Sigmoid colon (tissue), 7 donors: ENCODE results near the gene RHEBL1. TPM values are rescaled to one million over a fixed set of nuclear protein-coding genes. Genes with fewer than 3 reads are reported as not detected.

Source experiments
- DNase-seq: peaks from one replicate; pipeline ENCODE4 v3.0.0-alpha.2; 2019
- H3K27ac ChIP-seq, 4 donors: fragments of 200-600 bp; sonication (generic); one replicate each; pipeline ENCODE4 v1.5.1; 2016 to 2019; ENCODE audit warnings: mild to moderate bottlenecking in 1 of 4
- H3K27me3 ChIP-seq, 3 donors: fragments of 200-600 bp; sonication (generic); one replicate each; pipeline ENCODE4 v1.5.1; 2019; ENCODE audit warnings: mild to moderate bottlenecking in 1 of 3
- H3K36me3 ChIP-seq, 4 donors: fragments of 200-600 bp; sonication (generic); one replicate each; pipeline ENCODE4 v1.5.1; 2016 to 2019
- H3K4me1 ChIP-seq, 4 donors: fragments of 200-600 bp; sonication (generic); one replicate each; pipeline ENCODE4 v1.5.1; 2017 to 2019
- H3K4me3 ChIP-seq, 4 donors: fragments of 200-600 bp; sonication (generic); one replicate each; pipeline ENCODE4 v1.5.1; 2017 to 2019; ENCODE audit warnings: mild to moderate bottlenecking in 2 of 4, moderate library complexity in 1 of 4
- H3K9me3 ChIP-seq, 4 donors: fragments of 200-600 bp in 3 of 4; sonication (generic) in 3 of 4; one replicate each; pipeline versions ENCODE4 v1.5.1 to v1.6.1; 2013 to 2019
- EP300 ChIP-seq, 4 donors: sonication (generic); formaldehyde crosslinking; IDR thresholded peaks; one replicate each; pipeline ENCODE4 v1.6.1; 2017; ENCODE audit warnings: antibody characterized with exemption in 4 of 4
- POLR2A ChIP-seq, 2 donors: fragments of 450-650 bp; IDR thresholded peaks; one replicate each; pipeline ENCODE4 v1.6.1; 2016; ENCODE audit warnings: antibody characterized with exemption in 2 of 2, mild to moderate bottlenecking in 2 of 2, moderate library complexity in 2 of 2
- POLR2AphosphoS5 ChIP-seq, 4 donors: sonication (generic); formaldehyde crosslinking; IDR thresholded peaks; one replicate each; pipeline ENCODE4 v1.6.1; 2017; ENCODE audit warnings: antibody characterized with exemption in 4 of 4
- whole genome bisulfite sequencing, 2 donors: extraction: QIAGEN DNeasy Blood & Tissue Kit; methylation state at CpG; one replicate each; pipeline ENCODE4 v1.1.7; 2013; 5-methylcytosine and 5-hydroxymethylcytosine counted together
- intact Hi-C: fragments of 100-400 bp; cut with DNase I; formaldehyde crosslinking; loops from one replicate; pipeline ENCODE4 v1.15.1; 2023
- polyA plus RNA-seq, 3 donors: library from polyadenylated mRNA; stranded (reverse); fragments of 200-250 nt; gene quantifications; one replicate each; pipeline ENCODE4 v1.2.3, GENCODE V29; 2013
- total RNA-seq, 4 donors: library from RNA; depleted of rRNA; stranded (reverse); fragments of >200 nt; gene quantifications; one replicate each; pipeline ENCODE4 v1.1.0, GENCODE V29; 2016
- TF ChIP-seq, protein P1 (sequence below), 4 experiments: fragments of 450-650 bp in 3 of 4; fragments of 200-600 bp in 1 of 4; IDR thresholded peaks; one replicate each; pipeline ENCODE4 v1.5.1; 2016 to 2019; ENCODE audit warnings: antibody characterized with exemption in 4 of 4, mild to moderate bottlenecking in 3 of 4, moderate library complexity in 2 of 4
- donor health status: healthy with polysubstance abuse.
- donor health status: Bipolar disorder and iron deficiency.
- donor health status: healthy.

Gene RHEBL1
- total and polyA plus RNA-seq, 7 donors = 0.36 to 2.2 TPM; not detected in 5

DNA sequence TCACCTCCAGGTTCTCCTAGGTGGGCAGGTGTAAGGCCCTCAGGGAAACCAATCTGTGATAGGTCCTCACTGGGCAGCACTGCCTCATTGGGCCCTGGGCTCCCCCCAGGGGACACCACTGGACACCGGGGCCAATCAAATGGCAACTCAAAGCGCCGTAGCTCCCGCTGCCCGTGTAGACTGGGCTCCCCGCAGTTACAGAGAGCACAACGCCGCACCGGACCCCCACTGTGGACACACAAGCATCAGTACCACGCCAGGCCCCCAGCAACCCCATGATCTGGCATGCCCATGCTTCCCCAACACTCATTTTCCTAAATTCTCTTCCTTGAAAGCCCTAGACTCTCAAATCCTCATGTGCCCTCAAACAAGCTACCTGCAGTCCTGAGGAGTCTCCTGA is 15.3 kb downstream of the RHEBL1 start:
- Histone ChIP-seq H3K4me3 (no peak overlapping the region), H3K36me3 (peaks cover 28 to 57% (median 53%) of the 10 kb centered on the region in 4 donors), H3K4me1 (peaks cover 0 to 60% (median 45%) of the 10 kb centered on the region in 4 donors), H3K27ac (no peak overlapping the region), H3K27me3 (no peaks in the 10 kb centered on the region), H3K9me3 (no peaks in the 10 kb centered on the region)
- no peak for DNase-seq
- intact Hi-C loops = no loop called here
- WGBS, 2 donors = 95 to 96% methylated on average over 10 of the region's 10 CpGs
- TF ChIP-seq EP300 (IDR thresholded peaks at IDR 0.05) (no peak), POLR2AphosphoS5 (IDR thresholded peaks at IDR 0.05) (no peak), POLR2A (IDR thresholded peaks at IDR 0.05) (no peak)
- TF ChIP-seq, protein P1, sequence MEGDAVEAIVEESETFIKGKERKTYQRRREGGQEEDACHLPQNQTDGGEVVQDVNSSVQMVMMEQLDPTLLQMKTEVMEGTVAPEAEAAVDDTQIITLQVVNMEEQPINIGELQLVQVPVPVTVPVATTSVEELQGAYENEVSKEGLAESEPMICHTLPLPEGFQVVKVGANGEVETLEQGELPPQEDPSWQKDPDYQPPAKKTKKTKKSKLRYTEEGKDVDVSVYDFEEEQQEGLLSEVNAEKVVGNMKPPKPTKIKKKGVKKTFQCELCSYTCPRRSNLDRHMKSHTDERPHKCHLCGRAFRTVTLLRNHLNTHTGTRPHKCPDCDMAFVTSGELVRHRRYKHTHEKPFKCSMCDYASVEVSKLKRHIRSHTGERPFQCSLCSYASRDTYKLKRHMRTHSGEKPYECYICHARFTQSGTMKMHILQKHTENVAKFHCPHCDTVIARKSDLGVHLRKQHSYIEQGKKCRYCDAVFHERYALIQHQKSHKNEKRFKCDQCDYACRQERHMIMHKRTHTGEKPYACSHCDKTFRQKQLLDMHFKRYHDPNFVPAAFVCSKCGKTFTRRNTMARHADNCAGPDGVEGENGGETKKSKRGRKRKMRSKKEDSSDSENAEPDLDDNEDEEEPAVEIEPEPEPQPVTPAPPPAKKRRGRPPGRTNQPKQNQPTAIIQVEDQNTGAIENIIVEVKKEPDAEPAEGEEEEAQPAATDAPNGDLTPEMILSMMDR (IDR thresholded peaks at IDR 0.05) = no peak

DNA sequence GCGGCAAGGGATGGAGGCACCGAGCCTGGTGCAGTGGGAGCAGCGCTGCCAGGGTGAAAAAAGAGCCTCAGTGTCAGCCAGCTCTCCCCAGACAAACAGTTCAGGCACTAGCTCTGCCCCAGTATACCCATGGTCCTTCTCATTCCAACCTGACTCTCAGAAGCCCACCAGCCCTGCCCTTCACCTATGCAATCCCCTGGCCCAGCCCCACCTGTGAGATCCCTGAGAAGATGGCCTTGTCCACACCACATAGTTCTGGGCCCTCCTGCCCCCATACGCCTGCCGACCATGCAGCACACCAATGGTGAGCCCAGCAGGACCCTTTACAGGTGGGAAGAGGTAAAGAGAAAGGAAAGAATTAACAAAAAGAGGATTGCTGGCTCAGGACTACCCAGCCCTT is 15.7 kb downstream of the RHEBL1 start:
- H3K27ac ChIP-seq = no peak overlapping the region
- peaks cover 30 to 61% (median 58%) of the 10 kb centered on the region in 4 donors for H3K36me3 ChIP-seq
- 94 to 96% methylated on average over 5 of the region's 5 CpGs for WGBS, 2 donors
- no peaks in the 10 kb centered on the region for H3K9me3 ChIP-seq
- intact Hi-C loops = no loop called here
- no peak for DNase-seq
- no peak overlapping the region for H3K4me3 ChIP-seq
- H3K27me3 ChIP-seq = no peaks in the 10 kb centered on the region
- H3K4me1 ChIP-seq = peaks cover 0 to 55% (median 45%) of the 10 kb centered on the region in 4 donors
- TF ChIP-seq, protein P1 (IDR thresholded peaks at IDR 0.05) = no peak
- TF ChIP-seq POLR2AphosphoS5 (IDR thresholded peaks at IDR 0.05) = no peak

DNA sequence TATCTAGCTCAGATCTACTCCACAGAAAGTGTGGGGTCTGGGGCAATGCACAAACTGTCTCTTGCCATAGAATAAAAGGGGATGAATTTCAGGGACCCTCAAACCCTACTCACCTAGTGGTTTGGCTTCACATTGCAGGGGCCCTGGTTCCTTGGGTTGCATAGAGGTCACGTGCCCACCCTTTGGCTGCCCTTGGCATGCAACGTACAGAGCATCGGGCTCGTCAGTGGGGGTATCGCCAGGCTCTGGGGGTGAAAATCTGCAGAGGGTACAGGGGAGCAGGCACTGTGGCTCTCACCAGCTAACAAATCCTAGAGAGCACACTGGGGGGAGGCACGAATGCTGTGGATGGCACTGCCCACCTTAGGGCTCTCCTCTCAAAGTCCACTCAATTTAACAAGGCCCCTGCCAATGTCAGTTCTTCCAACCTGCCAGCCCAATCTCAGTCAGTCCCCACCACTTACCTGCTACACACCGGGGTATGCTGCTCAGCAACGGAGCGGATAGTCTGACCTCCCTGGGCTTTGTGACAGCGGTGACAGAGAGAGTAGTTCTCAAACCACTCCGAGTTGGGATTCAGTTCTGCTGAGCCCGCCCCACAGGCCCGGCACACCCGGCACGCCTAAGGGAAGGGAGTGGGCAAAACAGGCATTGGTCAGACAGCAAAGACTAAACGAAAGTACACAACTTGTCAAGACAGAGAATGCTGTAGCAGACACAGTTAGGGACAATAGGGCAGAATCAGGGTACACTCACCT is 17.1 kb downstream of the RHEBL1 start:
- WGBS, 2 donors = 85 to 91% methylated on average over 16 of the region's 16 CpGs
- no peak overlapping the region for H3K4me3 ChIP-seq
- no peak for DNase-seq

DNA sequence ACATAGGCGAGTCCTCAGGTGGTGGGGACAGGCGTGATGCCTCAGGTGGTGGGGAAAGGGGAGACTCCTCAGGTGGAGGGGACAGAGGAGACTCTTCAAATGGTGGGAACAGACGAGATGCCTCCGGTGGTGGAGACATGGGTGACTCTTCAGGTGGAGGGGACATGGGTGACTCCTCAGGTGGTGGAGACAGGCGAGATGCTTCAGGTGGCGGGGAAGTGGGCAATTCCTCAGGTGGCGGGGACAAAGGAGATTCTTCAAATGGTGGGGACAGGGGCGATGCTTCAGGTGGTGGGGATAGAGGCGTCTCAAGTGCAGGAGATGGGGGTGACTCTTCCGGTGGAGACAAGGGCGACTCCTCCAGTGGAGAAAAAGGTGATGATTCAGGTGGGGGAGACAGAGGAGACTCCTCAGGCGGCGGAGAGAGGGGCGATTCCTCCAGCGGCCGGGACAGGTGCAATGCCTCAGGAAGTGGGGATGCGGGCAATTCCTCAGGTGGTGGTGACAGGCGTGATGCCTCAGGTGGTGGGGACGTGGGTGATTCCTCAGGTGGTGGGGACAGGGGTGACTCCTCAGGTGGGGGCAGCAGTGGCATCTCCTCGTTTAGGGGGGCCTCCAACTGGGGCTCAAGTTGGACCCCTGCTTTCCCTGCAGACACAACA is 17.9 kb downstream of the RHEBL1 start:
- H3K4me1 ChIP-seq = peaks cover 0 to 33% (median 24%) of the 10 kb centered on the region in 4 donors
- no peak overlapping the region for H3K27ac ChIP-seq
- TF ChIP-seq EP300 (IDR thresholded peaks at IDR 0.05) = no peak
- H3K27me3 ChIP-seq = no peaks in the 10 kb centered on the region
- no peak overlapping the region for H3K4me3 ChIP-seq
- intact Hi-C loops = no loop called here
- peaks cover 52 to 83% (median 78%) of the 10 kb centered on the region in 4 donors for H3K36me3 ChIP-seq
- no peaks in the 10 kb centered on the region for H3K9me3 ChIP-seq
- 92 to 93% methylated on average over 20 of the region's 20 CpGs for WGBS, 2 donors
- no peak for DNase-seq

More for the DNA sequence above, 17.1 kb downstream of the RHEBL1 start:
- TF ChIP-seq POLR2A (IDR thresholded peaks at IDR 0.05) (no peak), POLR2AphosphoS5 (IDR thresholded peaks at IDR 0.05) (no peak), EP300 (IDR thresholded peaks at IDR 0.05) (no peak)
- TF ChIP-seq, protein P1 (IDR thresholded peaks at IDR 0.05) = no peak
- Histone ChIP-seq H3K27ac (no peak overlapping the region), H3K27me3 (no peaks in the 10 kb centered on the region), H3K36me3 (peaks cover 45 to 76% (median 72%) of the 10 kb centered on the region in 4 donors), H3K9me3 (no peaks in the 10 kb centered on the region), H3K4me1 (peaks cover 0 to 41% (median 31%) of the 10 kb centered on the region in 4 donors)
- intact Hi-C loops = no loop called here

DNA sequence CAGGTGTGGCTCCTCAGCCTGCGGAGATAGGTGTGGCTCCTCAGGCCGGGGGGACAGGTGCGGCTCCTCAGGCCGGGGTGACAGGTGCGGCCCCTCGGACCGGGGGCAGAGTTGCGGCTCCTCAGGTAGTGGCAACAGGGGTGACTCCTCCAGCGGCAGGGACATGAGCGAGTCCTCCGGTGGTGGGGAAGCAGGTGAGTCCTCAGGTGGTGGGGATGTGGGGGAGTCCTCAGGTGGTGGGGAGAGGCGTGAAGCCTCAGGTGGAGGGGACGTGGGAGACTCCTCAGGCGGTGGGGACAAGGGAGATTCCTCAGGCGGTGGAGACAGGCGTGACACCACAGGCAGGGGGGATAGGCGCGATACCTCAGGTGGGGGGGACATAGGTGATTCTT is 18.4 kb downstream of the RHEBL1 start:
- intact Hi-C loops = no loop called here
- peaks cover 57 to 89% (median 83%) of the 10 kb centered on the region in 4 donors for H3K36me3 ChIP-seq
- no peak for TF ChIP-seq EP300 (IDR thresholded peaks at IDR 0.05)
- TF ChIP-seq, protein P1 (IDR thresholded peaks at IDR 0.05) = no peak
- no peak for DNase-seq
- WGBS, 2 donors = 91 to 96% methylated on average over 18 of the region's 18 CpGs
- H3K4me1 ChIP-seq = peaks cover 0 to 28% (median 19%) of the 10 kb centered on the region in 4 donors
- H3K9me3 ChIP-seq = no peaks in the 10 kb centered on the region
- no peaks in the 10 kb centered on the region for H3K27me3 ChIP-seq
- H3K27ac ChIP-seq = no peak overlapping the region
- no peak overlapping the region for H3K4me3 ChIP-seq
